Activated CD4-positive, alpha-beta T cell treated with anti-CD3 and anti-CD28 coated beads for 1 hour (primary cell): Measurements from ENCODE around the gene TMEM86B.
"Not testable (repeated sequence)": the region's sequence is repeated elsewhere in the genome, so short reads cannot be mapped to it uniquely, and the experiment has no call there.

Experiments used
- DNase-seq: peaks from one replicate; pipeline ENCODE4 v3.0.0-alpha.2; 2020

TMEM86B gene

DNA sequence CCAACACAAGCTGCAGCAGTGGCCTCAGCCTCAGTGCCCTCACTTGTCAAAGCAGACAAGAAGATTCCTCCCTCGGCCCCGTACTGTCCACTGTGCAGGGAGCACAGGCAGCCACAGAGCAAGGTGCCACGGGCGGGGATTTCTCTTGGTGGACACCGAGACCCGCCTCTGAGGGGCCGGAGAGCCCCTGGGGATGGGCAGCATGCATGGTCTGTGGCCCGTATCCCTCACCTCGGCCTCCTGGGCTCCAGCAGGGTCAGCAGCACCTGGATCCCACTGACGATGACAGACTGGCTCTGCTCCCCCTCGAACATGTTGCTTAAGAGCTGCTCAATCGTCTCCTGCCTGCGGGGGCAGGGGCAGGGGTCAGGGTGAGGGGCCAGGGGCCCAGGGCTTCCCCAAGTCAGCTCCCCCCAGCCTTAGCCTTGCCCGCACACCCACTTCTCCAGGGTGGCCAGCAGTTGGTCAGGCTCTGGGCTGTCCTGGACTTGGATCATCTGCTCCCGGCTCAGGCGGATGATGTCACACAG, 13.4 kb upstream of the TMEM86B start:
- no peak for DNase-seq

DNA sequence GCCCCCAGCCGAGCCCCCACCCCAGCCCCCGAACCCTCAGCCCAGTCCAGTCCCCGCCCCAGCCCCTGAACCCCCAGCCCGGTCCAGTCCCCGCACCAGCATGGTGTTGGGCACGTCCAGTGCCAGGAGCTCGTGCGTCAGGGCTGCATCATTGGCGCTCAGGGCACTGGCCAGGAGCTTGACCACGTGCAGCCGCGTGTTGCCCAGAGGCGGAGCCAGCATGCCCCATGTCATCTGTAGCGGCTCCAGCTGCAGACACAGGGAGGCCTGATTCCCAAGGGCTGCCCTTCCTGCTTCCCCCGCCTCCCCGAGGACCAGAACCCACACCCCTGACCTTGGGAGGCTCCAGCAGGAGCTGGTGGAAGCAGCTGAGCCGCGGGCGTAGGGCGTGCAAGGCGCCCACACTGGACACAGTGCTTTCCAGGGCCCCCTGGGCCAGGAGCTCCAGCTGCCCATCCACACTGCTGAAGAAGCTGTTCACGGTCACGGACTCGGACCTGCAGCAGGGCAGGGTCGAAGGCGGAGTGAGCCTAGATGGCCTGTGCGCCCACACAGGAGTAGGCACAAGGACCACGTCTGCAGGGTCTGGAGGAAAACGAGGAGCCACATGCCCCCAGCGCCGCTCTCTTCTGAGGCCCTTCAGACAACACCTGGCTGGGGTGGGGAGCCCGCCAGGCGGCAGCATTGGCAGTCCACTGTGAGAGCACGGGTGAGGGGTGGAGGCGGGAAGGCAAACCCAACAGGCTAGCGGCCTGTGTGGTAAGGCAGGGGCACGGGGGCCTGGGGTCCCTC, 12.8 kb upstream of the TMEM86B start:
- no peak for DNase-seq

DNA sequence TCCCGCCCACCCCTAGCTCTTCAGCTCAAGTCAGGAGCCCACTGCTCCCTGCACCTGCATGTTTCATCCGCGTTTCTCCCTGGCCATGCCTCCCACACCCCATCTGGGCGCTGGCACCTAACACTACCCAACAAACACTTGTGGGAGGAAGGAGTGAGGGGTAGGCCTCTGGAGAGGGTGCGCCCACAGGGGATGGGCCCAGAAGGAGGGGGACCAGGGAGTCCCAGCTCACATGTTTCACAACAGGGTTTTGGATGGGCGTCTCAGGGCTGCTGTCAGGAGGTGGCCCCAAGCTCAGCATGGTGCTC, 12.1 kb upstream of the TMEM86B start:
- no peak for DNase-seq

DNA sequence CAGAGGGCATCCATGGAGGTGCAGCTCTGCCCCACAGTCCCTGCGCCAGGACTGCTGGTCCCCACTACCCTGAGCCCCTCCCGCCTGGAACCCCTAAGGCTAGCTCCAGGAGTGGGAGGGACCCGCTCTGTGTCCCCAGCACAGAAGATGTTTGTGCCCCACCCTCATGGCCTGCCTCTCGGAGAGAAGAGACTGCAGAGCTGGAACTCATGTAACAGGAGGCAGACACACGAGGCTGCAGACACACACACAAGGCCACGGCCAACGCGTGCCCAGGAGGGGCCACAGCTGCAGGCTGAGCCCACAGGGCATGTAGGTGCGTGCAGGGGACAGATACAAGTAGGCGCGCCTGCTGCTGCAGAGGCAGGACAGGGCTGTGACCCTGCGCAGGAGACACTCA, 10.4 kb upstream of the TMEM86B start:
- no peak for DNase-seq

DNA sequence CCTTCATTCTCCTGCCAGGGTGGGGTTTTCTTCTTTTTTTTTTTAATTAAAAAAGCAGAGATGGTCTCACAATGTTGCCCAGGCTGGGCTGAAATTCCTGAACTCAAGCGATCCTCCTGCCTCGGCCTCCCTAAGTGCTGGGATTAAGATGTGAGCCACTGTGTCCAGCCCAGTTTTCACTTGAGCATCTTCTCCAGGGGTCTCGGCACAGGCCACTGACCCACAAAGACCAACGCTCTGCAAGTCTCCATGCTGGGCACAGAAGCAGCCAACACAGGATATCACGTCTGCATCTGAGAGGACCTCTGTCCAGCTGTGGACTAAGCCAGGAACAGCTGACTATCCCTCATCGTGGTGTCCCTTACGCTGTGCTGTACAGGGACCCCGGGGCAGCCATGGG, 9.5 kb upstream of the TMEM86B start:
- no peak for DNase-seq

DNA sequence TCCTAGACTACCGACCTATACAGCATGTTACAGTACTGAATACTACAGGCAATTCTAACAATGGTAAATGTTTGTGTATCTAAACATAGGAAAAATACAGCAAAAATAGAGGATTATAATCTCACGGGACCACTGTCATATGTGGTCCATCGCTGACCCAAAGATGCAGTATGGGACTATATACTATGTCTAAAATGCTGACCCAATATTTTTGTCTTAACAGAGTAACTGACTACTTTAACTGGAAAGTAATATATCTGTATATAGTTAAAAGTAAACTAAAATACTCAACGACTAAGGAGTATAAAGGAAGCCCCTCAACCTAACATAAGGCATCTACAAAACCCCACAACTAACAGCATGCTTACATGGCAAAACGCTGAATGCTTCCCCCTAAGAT, 4.4 kb upstream of the TMEM86B start:
- no peak for DNase-seq

DNA sequence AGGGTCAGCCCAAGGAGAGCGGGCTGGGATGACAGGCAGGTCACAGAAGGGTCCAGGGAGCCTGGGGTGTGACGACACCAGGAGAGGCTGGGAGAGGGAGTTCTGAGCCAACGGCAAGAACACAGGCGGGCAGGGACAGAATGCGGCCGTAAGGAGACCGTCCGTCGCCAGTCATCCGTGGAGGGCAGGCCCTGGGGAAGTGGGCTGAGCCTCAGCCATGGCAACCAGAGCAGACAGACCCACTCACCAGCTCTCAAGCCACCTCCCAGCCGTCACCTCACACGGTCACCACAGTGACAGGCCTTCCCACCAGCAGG, 3.7 kb upstream of the TMEM86B start:
- DNase-seq: no peak

DNA sequence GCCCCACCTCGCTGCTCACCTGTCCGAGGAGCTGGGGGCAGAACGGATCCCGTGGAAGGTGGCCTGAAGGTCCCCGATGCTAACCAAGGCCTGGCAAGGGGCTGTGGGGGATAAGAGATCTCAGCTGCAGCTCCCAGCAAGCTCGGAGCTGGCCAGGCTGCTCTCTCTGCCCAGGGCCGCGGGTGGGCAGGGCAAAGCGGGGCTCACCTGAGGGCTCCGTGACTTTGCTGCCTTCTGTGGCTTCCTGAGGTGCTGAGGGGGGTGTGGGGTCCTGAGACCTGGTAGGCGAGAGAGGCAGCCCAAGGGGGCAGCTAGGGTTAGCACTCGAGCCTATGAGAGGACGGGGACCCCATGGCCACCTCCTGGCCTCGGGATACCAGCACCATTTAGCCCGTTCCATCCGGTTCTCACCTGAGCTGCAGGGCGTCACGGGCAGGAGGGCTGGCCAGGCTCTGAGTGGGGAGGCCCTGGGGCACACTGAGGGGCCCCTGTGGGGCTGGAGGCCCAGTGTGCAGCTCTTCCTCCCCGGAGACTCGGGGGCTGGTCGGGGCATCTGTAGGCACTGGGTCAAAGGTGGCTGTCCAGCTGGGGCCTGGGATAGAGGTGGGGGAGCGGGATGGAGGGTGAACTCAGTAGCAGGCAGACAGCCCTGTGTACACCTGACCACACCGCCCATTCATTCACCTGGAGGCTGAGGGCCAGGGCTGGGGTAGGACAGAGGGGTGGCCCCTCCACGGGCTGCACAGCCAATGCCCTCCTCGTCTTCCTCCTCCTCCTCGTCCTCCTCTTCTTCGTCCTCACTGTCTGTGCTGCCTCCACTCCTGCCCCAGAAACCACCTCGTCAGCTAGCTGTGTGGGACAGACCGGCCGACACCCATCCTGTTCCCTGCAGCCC, 3.1 kb upstream of the TMEM86B start:
- DNase-seq: no peak

DNA sequence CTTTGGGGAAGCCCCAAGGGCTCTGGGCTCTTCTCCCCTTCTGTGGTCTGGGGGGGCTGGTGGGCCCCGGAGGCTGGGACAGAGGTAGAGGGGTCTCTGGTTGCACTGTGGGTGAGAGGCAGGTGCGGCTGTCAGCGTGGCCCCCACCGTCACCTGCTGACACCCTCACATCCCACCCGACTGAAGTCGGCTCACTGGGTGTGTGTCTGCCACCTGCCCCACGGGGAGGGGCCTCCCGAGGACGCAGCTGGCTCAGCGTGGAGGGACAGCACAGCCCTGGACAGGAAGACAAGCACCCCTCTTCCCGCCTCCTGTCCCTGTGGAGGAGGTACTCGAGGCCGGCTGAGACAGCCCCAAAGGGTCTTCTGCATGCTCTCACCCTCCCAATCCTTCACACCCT, 2.2 kb upstream of the TMEM86B start:
- no peak for DNase-seq

DNA sequence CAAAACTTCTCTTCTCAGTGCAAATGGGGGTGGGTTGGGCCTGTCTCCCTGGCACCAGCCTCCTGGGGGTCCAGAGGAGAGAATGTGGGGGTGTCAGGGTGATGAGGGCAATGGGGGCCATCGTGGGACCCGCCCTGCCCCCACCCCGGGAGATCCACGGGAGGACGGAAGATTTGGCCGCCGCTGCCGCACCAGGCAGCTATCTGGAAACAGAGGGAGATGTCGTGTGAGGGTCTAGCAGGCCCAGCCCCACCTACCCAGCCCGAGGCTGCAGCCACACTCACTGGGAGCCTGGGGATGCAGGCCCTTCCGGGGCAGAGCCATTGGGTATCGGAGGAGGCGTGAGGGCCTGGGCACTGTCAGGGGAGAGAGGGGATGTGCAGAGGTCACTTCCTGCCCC, 1.8 kb upstream of the TMEM86B start:
- DNase-seq: no peak

DNA sequence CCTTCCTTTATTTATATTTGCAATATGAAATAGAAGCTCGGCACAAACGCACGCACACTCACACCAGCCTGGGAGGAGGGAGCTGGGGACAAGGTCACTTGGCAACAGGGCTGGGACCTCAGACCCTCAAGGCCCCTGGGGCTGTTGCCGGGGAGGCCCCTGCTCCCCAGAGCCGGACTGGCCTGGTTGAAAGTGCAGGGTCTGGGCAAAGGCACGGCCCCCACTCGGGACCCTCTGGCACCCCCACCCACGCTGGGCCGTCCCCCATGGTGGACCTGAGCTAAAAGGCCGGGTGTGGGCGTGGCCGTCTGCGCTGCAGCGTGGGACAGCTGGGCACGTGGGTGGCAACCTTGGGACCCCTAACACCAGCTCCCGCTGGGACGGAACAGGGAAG, 1.2 kb upstream of the TMEM86B start:
- DNase-seq: no peak

DNA sequence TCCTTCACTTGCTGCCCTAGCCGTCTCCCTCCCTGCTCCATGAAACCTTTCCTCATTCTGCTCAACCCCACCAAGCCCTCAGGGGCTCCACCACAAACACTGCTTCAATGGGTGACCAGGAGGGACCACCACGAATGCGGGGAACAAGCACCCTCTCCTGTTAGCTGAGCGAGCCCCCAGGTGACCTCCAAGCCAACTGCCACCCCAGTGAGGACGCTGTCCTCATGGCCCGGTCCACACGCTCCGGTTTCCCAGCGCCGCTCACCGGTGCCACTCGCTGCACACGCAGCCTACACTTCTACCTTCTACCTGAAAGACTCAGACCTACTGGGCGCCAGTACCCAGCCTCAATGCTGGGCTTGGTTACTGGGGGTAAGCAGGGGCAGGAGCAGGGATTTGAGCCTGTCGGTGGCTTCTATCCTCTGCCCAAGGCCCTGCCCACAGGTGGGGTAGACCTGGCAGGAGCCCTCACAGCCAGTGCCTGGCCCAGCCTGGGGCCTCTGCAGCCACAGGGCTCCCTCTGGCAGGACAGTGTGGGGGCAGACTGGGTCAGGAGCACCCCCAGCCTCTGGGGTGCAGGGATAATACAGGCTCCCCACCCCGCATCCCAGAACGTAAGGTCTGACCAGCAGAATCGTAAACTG, 704 bp upstream of the TMEM86B start:
- DNase-seq: no peak

DNA sequence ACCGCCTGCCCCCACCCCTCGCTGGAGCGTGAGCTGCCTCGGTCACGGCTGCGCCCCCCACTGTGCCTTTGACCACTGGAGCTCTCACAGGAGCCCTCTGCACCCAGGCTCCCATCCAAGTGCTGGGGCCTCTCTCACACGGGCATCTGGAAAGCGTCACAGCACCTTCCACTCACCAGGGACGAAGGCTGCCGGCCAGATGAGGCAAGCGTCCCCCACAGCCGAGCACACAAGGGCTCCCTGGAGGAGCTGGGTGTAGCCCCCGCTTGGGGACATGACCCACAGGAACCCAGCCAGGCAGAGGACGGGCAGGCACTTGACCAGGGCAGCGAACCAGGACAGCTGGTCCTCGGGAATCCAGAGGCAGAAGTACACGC, 560 bp downstream of the TMEM86B start:
- DNase-seq: no peak

DNA sequence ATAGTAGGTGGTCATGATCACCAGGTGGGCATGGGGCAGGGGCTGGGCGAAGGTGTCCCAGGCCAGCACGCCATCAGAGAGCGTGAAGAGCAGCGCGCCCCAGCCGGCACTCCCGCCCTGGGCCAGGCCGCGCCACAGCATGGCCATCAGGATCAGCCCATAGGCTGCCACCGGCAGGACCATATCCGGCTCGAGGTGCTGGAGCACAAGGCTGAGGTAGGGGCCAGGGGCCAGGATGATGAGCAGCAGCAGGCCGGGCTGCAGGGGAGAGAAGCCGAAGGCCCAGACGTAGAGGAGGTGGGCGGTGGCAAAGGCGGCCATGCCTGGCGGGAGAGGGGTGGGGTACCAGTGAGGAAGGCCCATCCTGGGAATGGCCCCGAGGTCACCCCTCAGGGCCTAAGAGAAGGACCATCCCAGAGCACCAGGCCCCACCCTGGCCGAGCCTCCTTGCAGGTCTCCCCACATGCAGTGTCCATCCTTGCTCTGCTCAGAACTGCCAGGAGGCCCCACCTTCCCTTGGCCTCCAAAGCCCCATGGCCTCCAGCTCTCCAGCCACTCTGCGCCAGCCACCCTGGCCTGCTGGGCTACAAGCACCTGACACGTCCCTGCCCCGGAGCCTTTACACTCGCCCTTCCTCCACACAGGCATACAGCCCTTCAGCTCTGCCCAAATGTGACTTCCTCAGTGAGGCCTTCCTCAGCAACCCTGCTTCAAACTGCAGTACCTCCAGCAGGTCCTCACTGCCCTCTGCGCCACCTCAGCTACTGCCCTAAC, 1.1 kb downstream of the TMEM86B start:
- DNase-seq: no peak

DNA sequence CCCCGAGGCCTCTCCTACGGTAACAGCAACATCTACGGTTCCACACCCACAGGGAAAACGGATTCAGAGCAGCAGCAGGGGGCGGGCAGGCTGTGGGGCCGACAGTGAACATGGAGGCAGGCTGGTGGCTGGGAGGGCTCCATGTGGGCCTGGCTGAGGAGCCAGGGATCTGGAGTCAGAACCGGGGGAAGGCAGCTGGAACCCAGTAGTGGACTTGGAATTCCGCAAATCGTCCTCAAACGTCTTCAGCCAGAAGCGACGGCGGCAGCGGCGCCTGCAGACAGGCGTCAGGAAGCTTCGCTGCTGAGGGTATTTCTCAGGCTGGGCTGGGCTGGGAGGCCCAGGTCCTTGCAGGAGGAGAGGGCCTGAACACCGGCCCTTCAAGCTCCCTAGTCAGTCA, 1.8 kb downstream of the TMEM86B start:
- no peak for DNase-seq

DNA sequence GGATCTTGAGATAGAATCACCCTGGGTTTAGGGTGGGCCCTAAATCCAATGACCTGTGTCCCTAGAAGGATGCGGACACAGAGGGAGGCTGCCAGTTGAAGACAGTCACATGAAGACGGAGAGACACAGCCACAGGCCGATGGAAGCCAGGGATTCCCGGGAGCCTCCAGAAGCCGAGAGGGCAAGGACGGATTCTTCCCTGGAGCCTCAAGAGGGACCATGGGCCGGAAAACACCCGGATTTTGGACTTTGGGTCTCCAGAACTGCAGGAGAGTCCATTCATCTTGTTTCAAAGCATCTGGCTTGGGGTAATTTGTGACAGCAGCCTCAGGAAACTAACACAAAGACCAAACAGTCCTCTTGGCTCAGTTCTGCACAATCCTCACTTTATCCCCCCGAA, 2.3 kb downstream of the TMEM86B start:
- no peak for DNase-seq

DNA sequence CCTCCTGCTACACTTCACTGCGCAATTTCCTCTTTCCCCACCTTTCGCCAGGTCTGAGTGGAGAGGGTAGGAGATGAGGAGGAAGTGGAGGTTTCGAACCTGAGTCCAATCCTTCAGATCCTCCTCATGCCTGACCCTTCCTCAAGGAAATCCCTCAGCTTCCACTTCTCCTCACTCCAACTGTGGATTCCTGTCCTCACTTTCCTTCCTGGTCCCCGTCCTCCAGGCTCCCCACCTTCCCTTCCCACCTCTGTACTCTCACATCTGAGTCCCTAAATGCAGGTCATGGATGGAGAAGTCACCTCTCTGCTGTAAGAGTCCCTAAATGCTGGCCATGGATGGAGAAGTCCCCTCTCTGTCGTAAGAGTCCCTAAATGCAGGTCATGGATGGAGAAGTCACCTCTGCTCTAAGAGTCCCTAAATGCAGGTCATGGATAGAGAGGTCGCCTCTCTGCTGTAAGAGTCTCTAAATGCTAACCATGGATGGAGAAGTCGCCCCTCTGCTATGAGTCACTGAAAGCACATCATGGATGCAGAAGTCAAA, 3.1 kb downstream of the TMEM86B start:
- DNase-seq: no peak

DNA sequence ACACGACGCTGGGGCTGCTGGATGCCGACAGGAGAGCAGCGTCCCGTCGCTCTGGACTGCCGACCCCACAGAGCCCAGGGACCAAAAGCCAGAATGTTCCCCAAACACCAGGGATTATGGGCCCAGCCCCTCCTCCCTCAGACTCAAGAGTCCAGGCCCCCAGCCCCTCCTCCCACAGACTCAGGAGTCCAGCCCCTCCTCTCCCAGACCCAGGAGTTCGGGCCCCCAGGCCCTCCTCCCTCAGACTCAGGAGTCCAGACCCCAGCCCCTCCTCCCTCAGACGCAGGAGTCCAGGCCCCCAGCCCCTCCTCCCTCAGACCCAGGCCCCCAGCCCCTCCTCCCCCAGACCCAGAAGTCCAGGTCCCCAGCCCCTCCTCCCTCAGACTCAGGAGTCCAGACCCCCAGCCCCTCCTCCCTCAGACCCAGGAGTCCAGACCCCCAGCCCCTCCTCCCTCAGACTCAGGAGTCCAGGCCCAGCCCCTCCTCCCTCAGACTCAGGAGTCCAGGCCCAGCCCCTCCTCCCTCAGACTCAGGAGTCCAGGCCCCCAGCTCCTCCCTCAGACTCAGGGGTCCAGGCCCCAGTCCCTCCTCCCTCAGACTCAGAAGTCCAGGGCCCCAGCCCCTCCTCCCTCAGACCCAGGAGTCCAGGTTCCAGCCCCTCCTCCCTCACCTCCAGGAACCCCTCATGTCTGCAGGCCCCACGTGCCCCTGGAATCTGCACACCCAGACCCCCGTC, 3.7 kb downstream of the TMEM86B start:
- DNase-seq: not testable (repeated sequence)

DNA sequence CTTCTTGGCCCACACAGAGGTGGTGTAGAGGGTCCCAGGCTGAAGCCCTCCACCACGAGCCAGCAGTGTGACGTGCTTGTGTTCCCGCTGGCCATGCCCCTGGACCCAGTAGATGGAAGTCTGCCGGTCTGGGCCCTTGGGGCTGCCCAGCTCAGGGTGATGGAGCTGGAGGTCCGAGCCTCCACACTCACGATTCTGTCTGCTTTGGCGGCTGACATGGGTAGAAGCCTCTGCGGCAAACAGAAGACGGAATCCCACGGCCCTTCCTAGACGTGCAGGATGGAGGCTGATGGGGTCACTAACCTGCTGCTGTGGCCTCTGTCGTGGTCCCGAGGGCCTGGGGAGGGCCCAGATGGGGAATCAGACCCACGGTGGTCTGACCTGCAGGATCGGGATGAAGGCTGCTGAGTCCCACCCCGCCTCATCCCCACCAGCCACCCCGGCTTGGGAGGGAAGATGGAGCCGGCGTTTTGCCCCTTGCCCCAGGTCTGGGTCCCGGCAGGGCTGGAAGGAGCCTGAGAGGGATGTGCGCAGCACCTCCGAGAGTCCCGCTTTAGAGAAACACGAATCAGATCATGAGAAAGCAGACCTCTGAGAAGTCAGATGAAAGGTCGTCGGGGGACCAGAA, 4.4 kb downstream of the TMEM86B start:
- DNase-seq: no peak

DNA sequence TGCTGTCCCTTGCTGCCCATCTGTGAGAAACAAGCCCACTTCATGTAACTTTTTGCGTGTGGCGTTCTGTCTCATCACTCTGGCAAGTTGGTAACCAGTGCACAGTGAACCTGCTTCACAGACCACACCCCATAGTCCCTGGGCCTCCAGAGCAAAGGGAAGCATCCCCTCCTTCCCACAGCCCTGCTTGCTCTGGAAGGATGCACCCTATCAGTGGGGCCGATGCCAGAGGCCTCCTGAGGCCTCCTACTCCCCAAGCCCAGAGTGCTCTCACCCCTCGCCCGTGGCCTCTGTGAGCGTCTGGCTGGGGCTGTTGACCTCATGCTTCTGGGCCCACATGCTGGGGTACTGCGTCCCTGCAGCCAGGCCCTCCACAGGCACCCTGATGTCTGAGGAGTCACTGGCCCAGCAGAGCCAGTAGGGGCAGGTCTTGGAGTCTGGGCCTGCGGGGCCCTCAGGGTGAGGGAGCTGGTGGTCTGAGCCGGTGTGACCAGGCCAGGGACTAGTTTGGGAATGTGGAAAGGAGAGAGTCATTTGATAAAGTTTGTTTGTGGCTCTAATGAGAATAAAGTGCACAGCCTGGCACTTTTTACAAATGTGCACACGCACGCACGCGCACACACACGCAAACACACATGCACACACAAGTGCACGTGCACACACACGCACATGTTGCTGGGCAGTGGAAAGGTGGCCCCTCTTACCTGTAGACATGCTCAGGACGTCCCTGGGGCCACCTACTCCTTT, 5.1 kb downstream of the TMEM86B start:
- DNase-seq: no peak

DNA sequence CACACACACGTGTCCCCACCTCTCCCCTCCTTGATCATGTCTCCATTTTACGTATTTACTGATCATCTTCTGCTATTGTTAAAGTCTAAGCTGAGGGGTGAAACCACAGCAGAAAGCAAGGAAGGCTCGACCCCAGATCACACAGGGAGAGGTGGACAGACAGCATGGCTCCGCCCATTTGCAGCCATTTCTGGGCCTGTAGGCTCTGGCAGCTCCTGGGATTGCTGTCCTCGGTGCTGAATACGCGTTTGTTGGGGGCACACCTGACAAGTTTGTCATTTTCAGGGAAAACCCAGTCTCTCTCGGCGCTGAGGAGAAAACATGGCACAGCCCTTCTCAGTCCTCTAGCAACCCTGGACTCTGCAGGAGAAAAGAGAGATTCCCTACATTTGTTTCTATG, 8.0 kb downstream of the TMEM86B start:
- no peak for DNase-seq
